Liver (tissue), 9 donors: ENCODE measurements around the gene DYNAP. TPM values are rescaled to one million over a fixed set of nuclear protein-coding genes. Genes with fewer than 3 reads are reported as not detected.

ENCODE experiments used
- DNase-seq: peaks from one replicate; pipeline ENCODE4 v3.0.0-alpha.2; 2017; ENCODE audit warnings: low spot score
- H3K27ac ChIP-seq, 2 donors: one replicate each; pipeline ENCODE4 v1.7.0; 2013; ENCODE audit warnings: inconsistent platforms in 2 of 2, low read length in 2 of 2, control low read depth in 1 of 2, low read depth in 1 of 2, mild to moderate bottlenecking in 1 of 2
- H3K27me3 ChIP-seq, 4 donors: one replicate each; pipeline versions ENCODE4 v1.6.1 to v1.7.0; 2013; ENCODE audit warnings: low read length in 3 of 4, inconsistent platforms in 1 of 4, mild to moderate bottlenecking in 1 of 4, moderate library complexity in 1 of 4; ENCODE audit not compliant: control insufficient read depth in 4 of 4, insufficient read depth in 4 of 4
- H3K36me3 ChIP-seq, 4 donors: one replicate each; pipeline versions ENCODE4 v1.6.1 to v1.7.0; 2013; ENCODE audit warnings: low read length in 3 of 4, mild to moderate bottlenecking in 3 of 4, low read depth in 1 of 4, moderate library complexity in 1 of 4; ENCODE audit not compliant: control insufficient read depth in 4 of 4, insufficient read depth in 3 of 4
- H3K4me1 ChIP-seq, 4 donors: one replicate each; pipeline versions ENCODE4 v1.6.1 to v1.7.0; 2013; ENCODE audit warnings: low read length in 3 of 4, mild to moderate bottlenecking in 3 of 4, moderate library complexity in 1 of 4; ENCODE audit not compliant: control insufficient read depth in 4 of 4, insufficient read depth in 4 of 4
- H3K4me3 ChIP-seq, 3 donors: one replicate each; pipeline versions ENCODE4 v1.6.1 to v1.7.0; 2013; ENCODE audit warnings: low read length in 3 of 3, control low read depth in 1 of 3, low read depth in 1 of 3, mild to moderate bottlenecking in 1 of 3
- H3K9ac ChIP-seq, 2 donors: one replicate each; pipeline ENCODE4 v1.7.0; 2013; ENCODE audit warnings: low read length in 2 of 2, mild to moderate bottlenecking in 2 of 2, moderate library complexity in 2 of 2, control low read depth in 1 of 2, low read depth in 1 of 2
- H3K9me3 ChIP-seq, 4 donors: one replicate each; pipeline versions ENCODE4 v1.6.1 to v1.7.0; 2013; ENCODE audit warnings: low read length in 3 of 4; ENCODE audit not compliant: control insufficient read depth in 4 of 4
- EGR1 ChIP-seq, 2 donors: IDR thresholded peaks; 2 replicates each; pipeline ENCODE4 v1.6.1; 2016 to 2018; ENCODE audit warnings: antibody characterized with exemption in 2 of 2, low read depth in 2 of 2
- FOXA1 ChIP-seq: IDR thresholded peaks from 2 replicates; pipeline ENCODE4 v1.6.1; 2016; ENCODE audit warnings: antibody characterized with exemption
- FOXA2 ChIP-seq: IDR thresholded peaks from 2 replicates; pipeline ENCODE4 v1.6.1; 2016; ENCODE audit warnings: antibody characterized with exemption
- GABPA ChIP-seq, 2 donors: IDR thresholded peaks in 1 of 2; conservative IDR thresholded peaks in 1 of 2; 2 replicates each; pipeline ENCODE4 v1.6.1; 2016; ENCODE audit warnings: antibody characterized with exemption in 2 of 2, mild to moderate bottlenecking in 1 of 2, moderate library complexity in 1 of 2
- HNF4A ChIP-seq, 2 donors: conservative IDR thresholded peaks; 2 replicates each; pipeline ENCODE4 v1.6.1; 2016; ENCODE audit warnings: antibody characterized with exemption in 2 of 2, mild to moderate bottlenecking in 2 of 2
- HNF4G ChIP-seq: IDR thresholded peaks from 2 replicates; pipeline ENCODE4 v1.6.1; 2016; ENCODE audit warnings: antibody characterized with exemption
- JUND ChIP-seq, 2 donors: IDR thresholded peaks; 2 replicates each; pipeline ENCODE4 v1.6.1; 2016; ENCODE audit warnings: antibody characterized with exemption in 2 of 2
- MAX ChIP-seq: IDR thresholded peaks from 2 replicates; pipeline ENCODE4 v1.6.1; 2016; ENCODE audit warnings: antibody characterized with exemption
- NR2F2 ChIP-seq: IDR thresholded peaks from 2 replicates; pipeline ENCODE4 v1.6.1; 2016; ENCODE audit warnings: antibody characterized with exemption
- RAD21 ChIP-seq, 2 donors: IDR thresholded peaks; 2 replicates each; pipeline ENCODE4 v1.6.1; 2016; ENCODE audit warnings: antibody characterized with exemption in 2 of 2, mild to moderate bottlenecking in 2 of 2
- RXRA ChIP-seq, 2 donors: IDR thresholded peaks; 2 replicates each; pipeline ENCODE4 v1.6.1; 2017 to 2018; ENCODE audit warnings: antibody characterized with exemption in 2 of 2, mild to moderate bottlenecking in 1 of 2
- SP1 ChIP-seq: IDR thresholded peaks from 2 replicates; pipeline ENCODE4 v1.6.1; 2018; ENCODE audit warnings: antibody characterized with exemption, mild to moderate bottlenecking
- TAF1 ChIP-seq: conservative IDR thresholded peaks from 2 replicates; pipeline ENCODE4 v1.6.1; 2016; ENCODE audit warnings: antibody characterized with exemption, mild to moderate bottlenecking
- YY1 ChIP-seq: IDR thresholded peaks from 2 replicates; pipeline ENCODE4 v1.6.1; 2016; ENCODE audit warnings: antibody characterized with exemption, mild to moderate bottlenecking
- ZBTB33 ChIP-seq: IDR thresholded peaks from 2 replicates; pipeline ENCODE4 v1.6.1; 2016; ENCODE audit warnings: antibody characterized with exemption
- WGBS: extraction: QIAGEN DNeasy Blood & Tissue Kit; methylation state at CpG from one replicate; pipeline ENCODE4 v1.1.7; 2013; 5-methylcytosine and 5-hydroxymethylcytosine counted together
- polyA plus RNA-seq, 2 donors: library from polyadenylated mRNA; stranded (reverse) in 1 of 2; unstranded in 1 of 2; fragments of 200-250 nt in 1 of 2; fragments of >200 nt in 1 of 2; fragmentation: Nextera tagmentation in 1 of 2; extraction: Ambion mirVana in 1 of 2; gene quantifications; one replicate each; pipeline versions ENCODE4 v1.2.1 to v1.2.3, GENCODE V29; 2013 to 2015
- total RNA-seq, 2 donors: library from RNA; depleted of rRNA; stranded (reverse); fragments of >200 nt; gene quantifications; one replicate each; pipeline ENCODE4 v1.2.3, GENCODE V29; 2014
- TF ChIP-seq, protein P1 (sequence below): fragments of 150-350 bp; IDR thresholded peaks from 2 replicates; pipeline ENCODE4 v1.5.1; 2017; ENCODE audit warnings: improper control_type of control experiment, low read depth, low read length; ENCODE audit not compliant: missing input control
- TF ChIP-seq, protein P2 (sequence below): IDR thresholded peaks from 2 replicates; pipeline ENCODE4 v1.6.1; 2016; ENCODE audit warnings: antibody characterized with exemption
- TF ChIP-seq, protein P3 (sequence below): IDR thresholded peaks from 2 replicates; pipeline ENCODE4 v1.6.1; 2016; ENCODE audit warnings: antibody characterized with exemption, mild to moderate bottlenecking
- donor health status: healthy.
- donor health status: healthy.
- donor health status: healthy.
- donor health status: healthy.
- donor health status: healthy.

The DYNAP gene
- total and polyA plus RNA-seq, 4 donors = not detected

DNA sequence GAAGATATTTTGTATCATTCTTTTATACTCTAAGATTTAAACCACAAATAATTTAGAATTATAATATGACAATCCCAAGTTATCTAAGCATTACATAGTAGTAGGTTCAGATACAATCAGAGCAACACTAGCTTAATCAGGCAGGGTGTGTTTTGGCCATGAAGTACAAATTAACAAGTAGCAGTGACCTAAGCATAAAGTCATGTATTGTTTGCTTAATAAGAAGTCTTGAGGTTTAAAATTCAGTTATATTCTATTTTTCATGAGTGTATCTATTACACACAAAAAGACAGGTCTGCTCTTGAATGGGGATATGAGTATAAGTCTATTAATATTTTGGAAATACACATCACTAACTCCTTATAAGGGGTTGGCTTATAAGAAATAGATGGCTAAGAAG lies 39.9 kb downstream of the DYNAP start:
- Histone ChIP-seq H3K27ac (no peak overlapping the region), H3K9ac (no peak overlapping the region), H3K4me1 (no peaks in the 10 kb centered on the region), H3K4me3 (no peak overlapping the region), H3K36me3 (no peaks in the 10 kb centered on the region), H3K9me3 (no peaks in the 10 kb centered on the region), H3K27me3 (no peaks in the 10 kb centered on the region)
- TF ChIP-seq MAX (no peak), GABPA (IDR thresholded peaks at IDR 0.05 in 1 of 2, conservative IDR thresholded peaks at IDR 0.05 in 1 of 2) (no peak), FOXA1 (no peak), HNF4A (conservative IDR thresholded peaks at IDR 0.05) (no peak), FOXA2 (no peak), HNF4G (no peak), YY1 (no peak), SP1 (no peak), TAF1 (no peak), JUND (IDR thresholded peaks at IDR 0.05) (no peak), EGR1 (IDR thresholded peaks at IDR 0.05; ENCODE audit: low read depth in 2 of 2) (no peak), NR2F2 (no peak), RAD21 (IDR thresholded peaks at IDR 0.05) (no peak), RXRA (IDR thresholded peaks at IDR 0.05) (no peak)
- TF ChIP-seq, protein P1, sequence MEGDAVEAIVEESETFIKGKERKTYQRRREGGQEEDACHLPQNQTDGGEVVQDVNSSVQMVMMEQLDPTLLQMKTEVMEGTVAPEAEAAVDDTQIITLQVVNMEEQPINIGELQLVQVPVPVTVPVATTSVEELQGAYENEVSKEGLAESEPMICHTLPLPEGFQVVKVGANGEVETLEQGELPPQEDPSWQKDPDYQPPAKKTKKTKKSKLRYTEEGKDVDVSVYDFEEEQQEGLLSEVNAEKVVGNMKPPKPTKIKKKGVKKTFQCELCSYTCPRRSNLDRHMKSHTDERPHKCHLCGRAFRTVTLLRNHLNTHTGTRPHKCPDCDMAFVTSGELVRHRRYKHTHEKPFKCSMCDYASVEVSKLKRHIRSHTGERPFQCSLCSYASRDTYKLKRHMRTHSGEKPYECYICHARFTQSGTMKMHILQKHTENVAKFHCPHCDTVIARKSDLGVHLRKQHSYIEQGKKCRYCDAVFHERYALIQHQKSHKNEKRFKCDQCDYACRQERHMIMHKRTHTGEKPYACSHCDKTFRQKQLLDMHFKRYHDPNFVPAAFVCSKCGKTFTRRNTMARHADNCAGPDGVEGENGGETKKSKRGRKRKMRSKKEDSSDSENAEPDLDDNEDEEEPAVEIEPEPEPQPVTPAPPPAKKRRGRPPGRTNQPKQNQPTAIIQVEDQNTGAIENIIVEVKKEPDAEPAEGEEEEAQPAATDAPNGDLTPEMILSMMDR = no peak
- TF ChIP-seq, protein P2, sequence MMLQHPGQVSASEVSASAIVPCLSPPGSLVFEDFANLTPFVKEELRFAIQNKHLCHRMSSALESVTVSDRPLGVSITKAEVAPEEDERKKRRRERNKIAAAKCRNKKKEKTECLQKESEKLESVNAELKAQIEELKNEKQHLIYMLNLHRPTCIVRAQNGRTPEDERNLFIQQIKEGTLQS = no peak
- TF ChIP-seq, protein P3, sequence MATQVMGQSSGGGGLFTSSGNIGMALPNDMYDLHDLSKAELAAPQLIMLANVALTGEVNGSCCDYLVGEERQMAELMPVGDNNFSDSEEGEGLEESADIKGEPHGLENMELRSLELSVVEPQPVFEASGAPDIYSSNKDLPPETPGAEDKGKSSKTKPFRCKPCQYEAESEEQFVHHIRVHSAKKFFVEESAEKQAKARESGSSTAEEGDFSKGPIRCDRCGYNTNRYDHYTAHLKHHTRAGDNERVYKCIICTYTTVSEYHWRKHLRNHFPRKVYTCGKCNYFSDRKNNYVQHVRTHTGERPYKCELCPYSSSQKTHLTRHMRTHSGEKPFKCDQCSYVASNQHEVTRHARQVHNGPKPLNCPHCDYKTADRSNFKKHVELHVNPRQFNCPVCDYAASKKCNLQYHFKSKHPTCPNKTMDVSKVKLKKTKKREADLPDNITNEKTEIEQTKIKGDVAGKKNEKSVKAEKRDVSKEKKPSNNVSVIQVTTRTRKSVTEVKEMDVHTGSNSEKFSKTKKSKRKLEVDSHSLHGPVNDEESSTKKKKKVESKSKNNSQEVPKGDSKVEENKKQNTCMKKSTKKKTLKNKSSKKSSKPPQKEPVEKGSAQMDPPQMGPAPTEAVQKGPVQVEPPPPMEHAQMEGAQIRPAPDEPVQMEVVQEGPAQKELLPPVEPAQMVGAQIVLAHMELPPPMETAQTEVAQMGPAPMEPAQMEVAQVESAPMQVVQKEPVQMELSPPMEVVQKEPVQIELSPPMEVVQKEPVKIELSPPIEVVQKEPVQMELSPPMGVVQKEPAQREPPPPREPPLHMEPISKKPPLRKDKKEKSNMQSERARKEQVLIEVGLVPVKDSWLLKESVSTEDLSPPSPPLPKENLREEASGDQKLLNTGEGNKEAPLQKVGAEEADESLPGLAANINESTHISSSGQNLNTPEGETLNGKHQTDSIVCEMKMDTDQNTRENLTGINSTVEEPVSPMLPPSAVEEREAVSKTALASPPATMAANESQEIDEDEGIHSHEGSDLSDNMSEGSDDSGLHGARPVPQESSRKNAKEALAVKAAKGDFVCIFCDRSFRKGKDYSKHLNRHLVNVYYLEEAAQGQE = no peak
- DNase-seq = no peak

- Histone ChIP-seq H3K27me3 (peaks cover 0 to 3% (median 0%) of the 10 kb centered on the region in 4 donors), H3K36me3 (no peaks in the 10 kb centered on the region), H3K4me1 (no peaks in the 10 kb centered on the region), H3K27ac (no peak overlapping the region), H3K9ac (no peak overlapping the region), H3K4me3 (no peak overlapping the region), H3K9me3 (no peaks in the 10 kb centered on the region)
- 76% methylated on average over 4 of the region's 4 CpGs for WGBS
- DNase-seq = no peak
- TF ChIP-seq GABPA (IDR thresholded peaks at IDR 0.05 in 1 of 2, conservative IDR thresholded peaks at IDR 0.05 in 1 of 2) = no peak
- no peak for TF ChIP-seq NR2F2
- TF ChIP-seq HNF4G = no peak
- TF ChIP-seq EGR1 (IDR thresholded peaks at IDR 0.05; ENCODE audit: low read depth in 2 of 2) = no peak
- TF ChIP-seq TAF1 = no peak
- TF ChIP-seq ZBTB33 = no peak
- no peak for TF ChIP-seq FOXA1
- no peak for TF ChIP-seq FOXA2
- TF ChIP-seq RAD21 (IDR thresholded peaks at IDR 0.05) = no peak
- no peak for TF ChIP-seq MAX
- TF ChIP-seq, protein P3 = no peak
- TF ChIP-seq YY1 = no peak
- TF ChIP-seq, protein P2 = no peak
- no peak for TF ChIP-seq HNF4A (conservative IDR thresholded peaks at IDR 0.05)
- no peak for TF ChIP-seq JUND (IDR thresholded peaks at IDR 0.05)
Measured at GRCh38 chr18:54636217-54636616, 45.2 kb downstream of the DYNAP start.
